Right cardiac atrium (tissue), 5 donors: ENCODE results near the gene BRD3. TPM values are rescaled to one million over a fixed set of nuclear protein-coding genes. Genes with fewer than 3 reads are reported as not detected.

Experiments used
- ATAC-seq, 2 donors: fragments of 200-7000 bp; cut with Tn5 transposase; one replicate each; pipeline versions ENCODE4 v1.8.0 to v1.9.1; 2020; ENCODE audit warnings: moderate library complexity in 2 of 2, mild to moderate bottlenecking in 1 of 2
- DNase-seq, 3 donors: peaks; one replicate each; pipeline ENCODE4 v3.0.0-alpha.2; 2020
- H3K27ac ChIP-seq: one replicate; pipeline ENCODE4 v1.5.1; 2013; ENCODE audit warnings: mild to moderate bottlenecking, low read length, control low read depth, moderate library complexity
- H3K27me3 ChIP-seq: one replicate; pipeline ENCODE4 v1.6.1; 2013; ENCODE audit not compliant: control insufficient read depth, insufficient read depth
- H3K4me1 ChIP-seq: one replicate; pipeline ENCODE4 v1.6.1; 2013; ENCODE audit warnings: low read length; ENCODE audit not compliant: control insufficient read depth, insufficient read depth
- H3K4me3 ChIP-seq: one replicate; pipeline ENCODE4 v1.5.1; 2013; ENCODE audit warnings: low read length, control low read depth
- H3K9me3 ChIP-seq: one replicate; pipeline ENCODE4 v1.6.1; 2013; ENCODE audit warnings: low read length; ENCODE audit not compliant: control insufficient read depth
- WGBS: extraction: QIAGEN DNeasy Blood & Tissue Kit; methylation state at CpG from one replicate; pipeline ENCODE4 v1.1.7; 2013; 5-methylcytosine and 5-hydroxymethylcytosine counted together
- intact Hi-C, 4 donors: fragments of 100-400 bp; cut with DNase I; formaldehyde crosslinking; loops; one replicate each; pipeline versions ENCODE4 v1.11.0 to v1.14.0; 2022 to 2023
- polyA plus RNA-seq: library from polyadenylated mRNA; stranded (reverse); fragments of 200-250 nt; gene quantifications from one replicate; pipeline ENCODE4 v1.2.3, GENCODE V29; 2013
- total RNA-seq, 4 donors: library from RNA; stranded (reverse); fragmentation: NEBNext Ultra II Directional; extraction: Animal tissue kit (Norgen Biotek cat#: 25700); gene quantifications; one replicate each; pipeline ENCODE4 v1.2.1, GENCODE V29; 2021
- donor health status: healthy with polysubstance abuse.
- donor health status: DM: no; HTN: yes; CAD: no.
- donor health status: DM: no; HTN: no; CAD: no.
- donor health status: DM: no; HTN: yes; CAD: no; lungs with severe emphysema.
- donor health status: DM: yes; HTN: yes; CAD: no.

BRD3 gene
- total and polyA plus RNA-seq, 5 donors, result 13.0 to 37.3 (median 30.3) TPM

GRCh38 chr9:134034215-134035040 is 33.4 kb downstream of the BRD3 start:
- intact Hi-C loops, result no loop called here
- H3K9me3 ChIP-seq, result no peaks in the 10 kb centered on the region
- peak in 1 of 3 donors; percentile 32 for DNase-seq
- no peak overlapping the region for H3K27ac ChIP-seq
- no peaks in the 10 kb centered on the region for H3K27me3 ChIP-seq
- ATAC-seq, result no peak
- H3K4me3 ChIP-seq, result no peak overlapping the region
- H3K4me1 ChIP-seq, result no peaks in the 10 kb centered on the region
- 96% methylated on average over 19 of the region's 19 CpGs for WGBS

GRCh38 chr9:134033516-134034214 is 34.2 kb downstream of the BRD3 start:
- H3K27me3 ChIP-seq, result no peaks in the 10 kb centered on the region
- no peaks in the 10 kb centered on the region for H3K4me1 ChIP-seq
- ATAC-seq (no peak), DNase-seq (peak in 1 of 3 donors; percentile 59)
- H3K27ac ChIP-seq, result no peak overlapping the region
- WGBS, result 93% methylated on average over 26 of the region's 26 CpGs
- no peaks in the 10 kb centered on the region for H3K9me3 ChIP-seq
- H3K4me3 ChIP-seq, result no peak overlapping the region
- intact Hi-C loops, result no loop called here

- H3K4me1 ChIP-seq, result no peaks in the 10 kb centered on the region
- ATAC-seq (no peak), DNase-seq (peak in 1 of 3 donors; percentile 31)
- no peaks in the 10 kb centered on the region for H3K9me3 ChIP-seq
- no peak overlapping the region for H3K27ac ChIP-seq
- no peaks in the 10 kb centered on the region for H3K27me3 ChIP-seq
- intact Hi-C loops, result no loop called here
- no peak overlapping the region for H3K4me3 ChIP-seq
- WGBS, result 95% methylated on average over 40 of the region's 40 CpGs
Observed at GRCh38 chr9:134032456-134033222, 35.2 kb downstream of the BRD3 start.

GRCh38 chr9:134031783-134032182 is 36.0 kb downstream of the BRD3 start:
- Histone ChIP-seq H3K9me3 (no peaks in the 10 kb centered on the region), H3K27ac (no peak overlapping the region), H3K27me3 (no peaks in the 10 kb centered on the region), H3K4me3 (no peak overlapping the region), H3K4me1 (no peaks in the 10 kb centered on the region)
- intact Hi-C loops, result no loop called here
- WGBS, result 86% methylated on average over 14 of the region's 14 CpGs
- DNase-seq, result no peak
- ATAC-seq, result no peak

- 88% methylated on average over 29 of the region's 29 CpGs for WGBS
- H3K4me3 ChIP-seq, result no peak overlapping the region
- H3K27ac ChIP-seq, result no peak overlapping the region
- intact Hi-C loops, result no loop called here
- no peaks in the 10 kb centered on the region for H3K4me1 ChIP-seq
- DNase-seq, result no peak
- H3K9me3 ChIP-seq, result no peaks in the 10 kb centered on the region
- H3K27me3 ChIP-seq, result no peaks in the 10 kb centered on the region
- ATAC-seq, result no peak
Observed at GRCh38 chr9:134030821-134031470, 36.9 kb downstream of the BRD3 start.

GRCh38 chr9:134029248-134030226 is 38.3 kb downstream of the BRD3 start:
- DNase-seq (no peak), ATAC-seq (no peak)
- no peak overlapping the region for H3K4me3 ChIP-seq
- no peaks in the 10 kb centered on the region for H3K4me1 ChIP-seq
- 88% methylated on average over 21 of the region's 21 CpGs for WGBS
- no peaks in the 10 kb centered on the region for H3K27me3 ChIP-seq
- H3K9me3 ChIP-seq, result no peaks in the 10 kb centered on the region
- no peak overlapping the region for H3K27ac ChIP-seq
- intact Hi-C loops, result no loop called here

- H3K4me1 ChIP-seq, result no peaks in the 10 kb centered on the region
- H3K9me3 ChIP-seq, result no peaks in the 10 kb centered on the region
- WGBS, result 91% methylated on average over 22 of the region's 22 CpGs
- intact Hi-C loops, result no loop called here
- no peaks in the 10 kb centered on the region for H3K27me3 ChIP-seq
- ATAC-seq (no peak), DNase-seq (no peak)
- H3K4me3 ChIP-seq, result no peak overlapping the region
- H3K27ac ChIP-seq, result no peak overlapping the region
Observed at GRCh38 chr9:134028575-134029247, 39.1 kb downstream of the BRD3 start.

- Histone ChIP-seq H3K27me3 (no peaks in the 10 kb centered on the region), H3K4me1 (no peaks in the 10 kb centered on the region), H3K4me3 (no peak overlapping the region), H3K27ac (no peak overlapping the region), H3K9me3 (no peaks in the 10 kb centered on the region)
- intact Hi-C loops, result no loop called here
- ATAC-seq (no peak), DNase-seq (no peak)
- WGBS, result 93% methylated on average over 9 of the region's 9 CpGs
Observed at GRCh38 chr9:134028076-134028475, 39.8 kb downstream of the BRD3 start.

GRCh38 chr9:134027561-134027960 is 40.3 kb downstream of the BRD3 start:
- Histone ChIP-seq H3K9me3 (no peaks in the 10 kb centered on the region), H3K27ac (no peak overlapping the region), H3K4me3 (no peak overlapping the region), H3K27me3 (no peaks in the 10 kb centered on the region), H3K4me1 (no peaks in the 10 kb centered on the region)
- intact Hi-C loops, result no loop called here
- 93% methylated on average over 7 of the region's 7 CpGs for WGBS
- DNase-seq (no peak), ATAC-seq (no peak)
